Mesenchymal stem cell (in vitro differentiated cells and primary cell): Measurements from ENCODE around the gene SETX.

ENCODE experiments used
- DNase-seq: peaks from one replicate; pipeline ENCODE4 v3.0.0-alpha.2; 2013
- H2AFZ ChIP-seq: one replicate; pipeline ENCODE4 v1.6.1; 2013; ENCODE audit warnings: low read depth, mild to moderate bottlenecking, control low read depth, inconsistent platforms, low read length, moderate library complexity
- H2AK5ac ChIP-seq: 2 replicates; pipeline ENCODE4 v1.6.1; 2013; ENCODE audit warnings: low read length, moderate library complexity, mild to moderate bottlenecking, inconsistent platforms; ENCODE audit not compliant: severe bottlenecking
- H2BK120ac ChIP-seq: one replicate; pipeline ENCODE4 v1.6.1; 2013; ENCODE audit warnings: low read depth, mild to moderate bottlenecking, inconsistent platforms, low read length, moderate library complexity
- H2BK12ac ChIP-seq, 2 experiments: one replicate each; pipeline ENCODE4 v1.6.1; 2013; ENCODE audit warnings: inconsistent platforms in 2 of 2, low read length in 2 of 2, mild to moderate bottlenecking in 2 of 2, moderate library complexity in 2 of 2, control low read depth in 1 of 2
- H2BK15ac ChIP-seq: one replicate; pipeline ENCODE4 v1.6.1; 2013; ENCODE audit warnings: mild to moderate bottlenecking, low read depth, inconsistent platforms; ENCODE audit not compliant: poor library complexity, severe bottlenecking
- H2BK5ac ChIP-seq: 2 replicates; pipeline ENCODE4 v1.6.1; 2013; ENCODE audit warnings: low read depth, mild to moderate bottlenecking, low read length, control low read depth, inconsistent platforms; ENCODE audit not compliant: poor library complexity, severe bottlenecking
- H3K14ac ChIP-seq, 2 experiments: one replicate each; pipeline ENCODE4 v1.6.1; 2013; ENCODE audit warnings: inconsistent platforms in 2 of 2, low read length in 2 of 2, control low read depth in 1 of 2, mild to moderate bottlenecking in 1 of 2, moderate library complexity in 1 of 2
- H3K18ac ChIP-seq, 2 experiments: one replicate each; pipeline ENCODE4 v1.6.1; 2013; ENCODE audit warnings: inconsistent platforms in 2 of 2, low read length in 2 of 2, control low read depth in 1 of 2, low read depth in 1 of 2, mild to moderate bottlenecking in 1 of 2
- H3K23ac ChIP-seq, 2 experiments: one replicate each; pipeline ENCODE4 v1.6.1; 2013; ENCODE audit warnings: inconsistent platforms in 2 of 2, low read length in 2 of 2, mild to moderate bottlenecking in 2 of 2, moderate library complexity in 2 of 2, control low read depth in 1 of 2
- H3K27ac ChIP-seq: 2 replicates; pipeline ENCODE4 v1.5.1; 2013; ENCODE audit warnings: mild to moderate bottlenecking, moderate library complexity, low read length, control low read depth, inconsistent platforms; ENCODE audit not compliant: poor library complexity, severe bottlenecking
- H3K27me3 ChIP-seq, 2 experiments: 2 replicates each; pipeline versions ENCODE4 v1.6.1 to v1.7.0; 2013; ENCODE audit warnings: low read length in 2 of 2, mild to moderate bottlenecking in 2 of 2, moderate library complexity in 2 of 2, control low read depth in 1 of 2, inconsistent platforms in 1 of 2; ENCODE audit not compliant: control insufficient read depth in 1 of 2, insufficient read depth in 1 of 2
- H3K36me3 ChIP-seq, 2 experiments: 2 replicates each; pipeline versions ENCODE4 v1.6.1 to v1.7.0; 2013; ENCODE audit warnings: low read length in 2 of 2, control low read depth in 1 of 2, inconsistent platforms in 1 of 2, low read depth in 1 of 2, mild to moderate bottlenecking in 1 of 2; ENCODE audit not compliant: insufficient read depth in 2 of 2, control insufficient read depth in 1 of 2
- H3K4ac ChIP-seq, 2 experiments: one replicate each; pipeline ENCODE4 v1.6.1; 2013; ENCODE audit warnings: inconsistent platforms in 2 of 2, low read length in 2 of 2, mild to moderate bottlenecking in 2 of 2, moderate library complexity in 2 of 2, control low read depth in 1 of 2, low read depth in 1 of 2
- H3K4me1 ChIP-seq: 2 replicates; pipeline ENCODE4 v1.6.1; 2013; ENCODE audit warnings: low read depth, low read length, control low read depth; ENCODE audit not compliant: control insufficient read depth, insufficient read depth
- H3K4me2 ChIP-seq: 2 replicates; pipeline ENCODE4 v1.6.1; 2013; ENCODE audit warnings: low read length, mild to moderate bottlenecking, inconsistent platforms; ENCODE audit not compliant: poor library complexity, severe bottlenecking
- H3K4me3 ChIP-seq, 2 experiments: 2 replicates each; pipeline versions ENCODE4 v1.5.1 to v1.7.0; 2013; ENCODE audit warnings: low read length in 2 of 2, mild to moderate bottlenecking in 2 of 2, control low read depth in 1 of 2, low read depth in 1 of 2; ENCODE audit not compliant: insufficient read depth in 1 of 2
- H3K79me1 ChIP-seq: replicated peaks from 2 replicates; pipeline ENCODE4 v1.6.1; 2013; ENCODE audit warnings: mild to moderate bottlenecking, control low read depth, low read length, inconsistent platforms; ENCODE audit not compliant: poor library complexity, severe bottlenecking
- H3K9ac ChIP-seq: 2 replicates; pipeline ENCODE4 v1.7.0; 2013; ENCODE audit warnings: mild to moderate bottlenecking, low read length, moderate library complexity
- H3K9me3 ChIP-seq: 2 replicates; pipeline ENCODE4 v1.7.0; 2013; ENCODE audit warnings: mild to moderate bottlenecking, low read length; ENCODE audit not compliant: control insufficient read depth
- H4K8ac ChIP-seq: one replicate; pipeline ENCODE4 v1.6.1; 2013; ENCODE audit warnings: inconsistent platforms, mild to moderate bottlenecking, low read length, moderate library complexity
- H4K91ac ChIP-seq: one replicate; pipeline ENCODE4 v1.6.1; 2013; ENCODE audit warnings: mild to moderate bottlenecking, low read length, inconsistent platforms
- WGBS: methylation state at CpG from one replicate; pipeline ENCODE4 v1.1.7; 2013; ENCODE audit warnings: mixed read lengths; 5-methylcytosine and 5-hydroxymethylcytosine counted together

SETX gene

GRCh38 chr9:132348676-132349075, 6.1 kb downstream of the SETX start:
- no peak for DNase-seq
- Histone ChIP-seq H3K9ac (peak overlapping the region; percentile 14), H3K9me3 (no peaks in the 10 kb centered on the region), H2BK5ac (no peak overlapping the region), H3K23ac (no peak overlapping the region), H4K8ac (no peak overlapping the region), H2AK5ac (no peak overlapping the region), H2AFZ (no peak overlapping the region), H3K27me3 (no peaks in the 10 kb centered on the region), H4K91ac (no peak overlapping the region), H3K4me3 (no peak overlapping the region), H3K79me1 (peaks cover 21% of the 10 kb centered on the region), H3K4me2 (no peak overlapping the region), H2BK15ac (no peak overlapping the region), H3K4ac (no peak overlapping the region), H3K4me1 (peaks cover 5% of the 10 kb centered on the region), H3K36me3 (peaks cover 37 to 94% of the 10 kb centered on the region in 2 experiments), H2BK120ac (no peak overlapping the region), H2BK12ac (no peak overlapping the region), H3K18ac (no peak overlapping the region), H3K27ac (no peak overlapping the region), H3K14ac (no peak overlapping the region)
- WGBS = 100% methylated on average over 4 of the region's 5 CpGs

GRCh38 chr9:132346177-132346576, 8.6 kb downstream of the SETX start:
- no peak overlapping the region for H3K9ac ChIP-seq
- no peak overlapping the region for H2AK5ac ChIP-seq
- peaks cover 2% of the 10 kb centered on the region for H3K4me1 ChIP-seq
- no peaks in the 10 kb centered on the region for H3K9me3 ChIP-seq
- H4K8ac ChIP-seq = no peak overlapping the region
- no peak overlapping the region for H4K91ac ChIP-seq
- H3K79me1 ChIP-seq = peaks cover 27% of the 10 kb centered on the region
- H2BK12ac ChIP-seq = no peak overlapping the region
- DNase-seq = no peak
- no peak overlapping the region for H3K4me2 ChIP-seq
- 92% methylated on average over 2 of the region's 5 CpGs for WGBS
- H3K27me3 ChIP-seq = no peaks in the 10 kb centered on the region
- H2BK120ac ChIP-seq = no peak overlapping the region
- H2BK15ac ChIP-seq = no peak overlapping the region
- H3K4me3 ChIP-seq = no peak overlapping the region
- peaks cover 46 to 96% of the 10 kb centered on the region in 2 experiments for H3K36me3 ChIP-seq
- H3K4ac ChIP-seq = no peak overlapping the region
- H3K14ac ChIP-seq = no peak overlapping the region
- H3K23ac ChIP-seq = no peak overlapping the region
- no peak overlapping the region for H3K27ac ChIP-seq
- no peak overlapping the region for H2BK5ac ChIP-seq
- no peak overlapping the region for H3K18ac ChIP-seq
- no peak overlapping the region for H2AFZ ChIP-seq

- H4K8ac ChIP-seq = no peak overlapping the region
- DNase-seq = no peak
- no peak overlapping the region for H2AFZ ChIP-seq
- no peak overlapping the region for H2AK5ac ChIP-seq
- H3K4me3 ChIP-seq = no peak overlapping the region
- no peaks in the 10 kb centered on the region for H3K27me3 ChIP-seq
- peaks cover 33 to 97% of the 10 kb centered on the region in 2 experiments for H3K36me3 ChIP-seq
- H3K4me1 ChIP-seq = peaks cover 2% of the 10 kb centered on the region
- no peak overlapping the region for H3K9ac ChIP-seq
- H2BK15ac ChIP-seq = no peak overlapping the region
- no peaks in the 10 kb centered on the region for H3K9me3 ChIP-seq
- H2BK5ac ChIP-seq = no peak overlapping the region
- H2BK120ac ChIP-seq = no peak overlapping the region
- whole genome bisulfite sequencing = over 99% methylated on average over 5 of the region's 9 CpGs
- H3K4me2 ChIP-seq = no peak overlapping the region
- no peak overlapping the region for H3K4ac ChIP-seq
- H3K79me1 ChIP-seq = peaks cover 26% of the 10 kb centered on the region
- no peak overlapping the region for H3K18ac ChIP-seq
- H3K23ac ChIP-seq = no peak overlapping the region
- H3K14ac ChIP-seq = no peak overlapping the region
- H3K27ac ChIP-seq = no peak overlapping the region
- no peak overlapping the region for H2BK12ac ChIP-seq
- H4K91ac ChIP-seq = no peak overlapping the region
Measured at GRCh38 chr9:132341177-132341840, 13.5 kb downstream of the SETX start.

GRCh38 chr9:132334364-132334763, 20.4 kb downstream of the SETX start:
- Histone ChIP-seq H3K18ac (no peak overlapping the region), H3K4ac (no peak overlapping the region), H4K91ac (no peak overlapping the region), H2AFZ (no peak overlapping the region), H3K36me3 (peaks cover 22 to 94% of the 10 kb centered on the region in 2 experiments), H3K4me3 (no peak overlapping the region), H3K14ac (no peak overlapping the region), H2BK12ac (no peak overlapping the region), H3K27me3 (no peaks in the 10 kb centered on the region), H3K9ac (no peak overlapping the region), H3K23ac (no peak overlapping the region), H3K79me1 (peaks cover 11% of the 10 kb centered on the region), H3K27ac (no peak overlapping the region), H3K9me3 (no peaks in the 10 kb centered on the region), H3K4me2 (no peak overlapping the region), H2BK5ac (no peak overlapping the region), H2AK5ac (no peak overlapping the region), H2BK15ac (no peak overlapping the region), H3K4me1 (no peaks in the 10 kb centered on the region), H4K8ac (no peak overlapping the region), H2BK120ac (no peak overlapping the region)
- DNase-seq = no peak
- 98% methylated on average over 3 of the region's 3 CpGs for WGBS
